DOHH2 (cell line): ENCODE measurements around the gene LDLRAD2.
"Not testable (repeated sequence)": the region's sequence is repeated elsewhere in the genome, so short reads cannot be mapped to it uniquely, and the experiment has no call there.

Experiments used
- H3F3A ChIP-seq: fragments of 200-600 bp; sonication (generic), shearing (Covaris generic); 2 replicates; pipeline ENCODE4 v1.6.0; 2016; ENCODE audit warnings: antibody characterized with exemption, mild to moderate bottlenecking; ENCODE audit not compliant: control insufficient read depth, insufficient read depth
- H3K27ac ChIP-seq: fragments of 200-600 bp; sonication (generic); 2 replicates; pipeline ENCODE4 v1.5.1; 2014; ENCODE audit warnings: low read depth, mild to moderate bottlenecking, low read length, moderate library complexity
- H3K27me3 ChIP-seq: fragments of 200-600 bp; sonication (generic); 2 replicates; pipeline ENCODE4 v1.6.1; 2014; ENCODE audit warnings: mild to moderate bottlenecking, low read length, mixed read lengths; ENCODE audit not compliant: control insufficient read depth
- H3K36me3 ChIP-seq: fragments of 200-600 bp; sonication (generic); 2 replicates; pipeline ENCODE4 v1.6.1; 2014; ENCODE audit warnings: mild to moderate bottlenecking, low read length, moderate library complexity, mixed read lengths; ENCODE audit not compliant: control insufficient read depth
- H3K4me1 ChIP-seq: fragments of 200-600 bp; sonication (generic); 2 replicates; pipeline ENCODE4 v1.6.1; 2014; ENCODE audit warnings: mild to moderate bottlenecking, low read length, mixed read lengths; ENCODE audit not compliant: control insufficient read depth
- H3K4me2 ChIP-seq: fragments of 200-600 bp; sonication (generic); 2 replicates; pipeline ENCODE4 v1.6.0; 2014; ENCODE audit warnings: mild to moderate bottlenecking, low read length, moderate library complexity
- H3K4me3 ChIP-seq: fragments of 200-600 bp; sonication (generic); 2 replicates; pipeline ENCODE4 v1.5.1; 2014; ENCODE audit warnings: mild to moderate bottlenecking, low read length, mixed read lengths
- H3K79me2 ChIP-seq: fragments of 200-600 bp; sonication (generic); 2 replicates; pipeline ENCODE4 v1.6.1; 2014; ENCODE audit warnings: mild to moderate bottlenecking, low read length, mixed read lengths; ENCODE audit not compliant: control insufficient read depth
- H3K9me2 ChIP-seq: fragments of 200-600 bp; sonication (generic); replicated peaks from 2 replicates; pipeline ENCODE4 v1.6.1; 2014; ENCODE audit warnings: mild to moderate bottlenecking, low read length, mixed read lengths; ENCODE audit not compliant: control insufficient read depth
- H3K9me3 ChIP-seq: fragments of 200-600 bp; sonication (generic); 2 replicates; pipeline ENCODE4 v1.6.1; 2014; ENCODE audit warnings: antibody characterized with exemption, low read length, mixed read lengths; ENCODE audit not compliant: control insufficient read depth, insufficient read depth
- H4K20me1 ChIP-seq: fragments of 200-600 bp; sonication (generic); 2 replicates; pipeline ENCODE4 v1.6.0; 2014; ENCODE audit warnings: low read depth, mild to moderate bottlenecking, antibody characterized with exemption, low read length, moderate library complexity; ENCODE audit not compliant: control insufficient read depth, insufficient read depth
- CTCF ChIP-seq: fragments of 200-600 bp; sonication (generic); IDR thresholded peaks from one replicate; pipeline ENCODE4 v1.5.1; 2014; ENCODE audit warnings: antibody characterized with exemption, mild to moderate bottlenecking, low read depth, low read length; ENCODE audit not compliant: poor library complexity, severe bottlenecking
- EZH2phosphoT487 ChIP-seq: fragments of 200-600 bp; sonication (generic); IDR thresholded peaks from 2 replicates; pipeline ENCODE4 v1.6.1; 2017; ENCODE audit warnings: borderline replicate concordance, mild to moderate bottlenecking, antibody characterized with exemption, low read length, moderate library complexity, mixed read lengths

LDLRAD2 gene

GRCh38 chr1:21825393-21825792 is 13.3 kb downstream of the LDLRAD2 start:
- no peaks in the 10 kb centered on the region for H4K20me1 ChIP-seq
- H3K9me3 ChIP-seq: no peaks in the 10 kb centered on the region
- TF ChIP-seq EZH2phosphoT487: no peak
- TF ChIP-seq CTCF: no peak
- H3K27me3 ChIP-seq: no peaks in the 10 kb centered on the region
- no peaks in the 10 kb centered on the region for H3K79me2 ChIP-seq
- H3K4me3 ChIP-seq: no peak overlapping the region
- H3F3A ChIP-seq: no peaks in the 10 kb centered on the region
- H3K36me3 ChIP-seq: no peaks in the 10 kb centered on the region
- no peak overlapping the region for H3K4me2 ChIP-seq
- H3K27ac ChIP-seq: no peak overlapping the region
- H3K4me1 ChIP-seq: no peaks in the 10 kb centered on the region
- H3K9me2 ChIP-seq: no peaks in the 10 kb centered on the region

- H3K9me2 ChIP-seq, H3K4me2 ChIP-seq, H3K27me3 ChIP-seq, H3K4me1 ChIP-seq, H3K27ac ChIP-seq, H3K9me3 ChIP-seq, H3F3A ChIP-seq, H3K36me3 ChIP-seq, H4K20me1 ChIP-seq, H3K79me2 ChIP-seq, H3K4me3 ChIP-seq: not testable (repeated sequence)
Observed at GRCh38 chr1:21826694-21827093, 14.6 kb downstream of the LDLRAD2 start.

GRCh38 chr1:21827141-21827679 is 15.1 kb downstream of the LDLRAD2 start:
- Histone ChIP-seq H3K9me2 (no peaks in the 10 kb centered on the region), H3K4me3 (no peak overlapping the region), H3K9me3 (no peaks in the 10 kb centered on the region), H4K20me1 (no peaks in the 10 kb centered on the region), H3K4me1 (no peaks in the 10 kb centered on the region), H3K27ac (no peak overlapping the region), H3F3A (no peaks in the 10 kb centered on the region), H3K79me2 (no peaks in the 10 kb centered on the region), H3K36me3 (no peaks in the 10 kb centered on the region), H3K4me2 (no peak overlapping the region), H3K27me3 (no peaks in the 10 kb centered on the region)
- TF ChIP-seq EZH2phosphoT487 (no peak), CTCF (no peak)

DNA sequence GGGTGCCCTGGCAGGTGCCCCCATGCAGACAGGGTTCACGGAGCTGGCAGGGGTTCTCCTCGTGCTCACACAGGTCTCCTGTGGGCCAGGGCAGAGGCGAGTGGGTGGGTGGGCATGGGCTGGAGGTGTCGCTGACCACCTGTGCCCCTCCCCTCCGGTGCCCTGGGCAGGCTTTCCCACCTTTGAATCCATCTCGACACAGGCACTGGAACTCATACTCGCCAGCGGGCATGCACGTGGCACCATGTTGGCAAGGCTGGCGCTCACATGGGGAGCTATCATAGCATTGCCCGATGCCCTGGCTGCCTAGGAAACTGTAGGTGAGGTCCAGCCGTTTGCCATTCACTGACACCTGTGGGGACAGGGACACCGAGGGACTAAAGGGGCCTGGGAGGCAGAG is 16.0 kb downstream of the LDLRAD2 start:
- Histone ChIP-seq H3K36me3 (no peaks in the 10 kb centered on the region), H3K9me2 (no peaks in the 10 kb centered on the region), H3K4me1 (no peaks in the 10 kb centered on the region), H3K27ac (no peak overlapping the region), H3F3A (no peaks in the 10 kb centered on the region), H3K27me3 (no peaks in the 10 kb centered on the region), H3K79me2 (no peaks in the 10 kb centered on the region), H3K4me3 (no peak overlapping the region), H3K9me3 (no peaks in the 10 kb centered on the region), H3K4me2 (no peak overlapping the region), H4K20me1 (no peaks in the 10 kb centered on the region)
- TF ChIP-seq CTCF (no peak), EZH2phosphoT487 (no peak)
